Keratinocyte (primary cell): ENCODE measurements around the gene ZGRF1. TPM values are rescaled to one million over a fixed set of nuclear protein-coding genes. Genes with fewer than 3 reads are reported as not detected.

Experiments used
- DNase-seq: peaks from one replicate; pipeline ENCODE4 v3.0.0-alpha.2; 2011; ENCODE audit warnings: low read depth, missing footprints, low spot score
- FAIRE-seq: peaks from 2 replicates; lab custom pipeline; 2011; peaks lifted over from hg19 to GRCh38; lab: Jason Lieb, UNC
- H2AFZ ChIP-seq: 2 replicates; pipeline ENCODE4 v1.6.0; 2012; ENCODE audit warnings: low read length, control low read depth, inconsistent platforms; ENCODE audit not compliant: control insufficient read depth
- H3K27ac ChIP-seq: 2 replicates; pipeline ENCODE4 v1.5.1; 2011; ENCODE audit warnings: low read length; ENCODE audit not compliant: control insufficient read depth, insufficient read depth
- H3K27me3 ChIP-seq: 3 replicates; pipeline ENCODE4 v1.6.0; 2011; ENCODE audit warnings: low read length; ENCODE audit not compliant: control insufficient read depth, insufficient read depth; ENCODE audit errors: extremely low read depth
- H3K36me3 ChIP-seq, 2 experiments: 2 replicates in 1 of 2; 3 replicates in 1 of 2; pipeline ENCODE4 v1.5.1; 2011; ENCODE audit warnings: low read length in 2 of 2, mild to moderate bottlenecking in 1 of 2; ENCODE audit not compliant: control insufficient read depth in 2 of 2, insufficient read depth in 2 of 2; ENCODE audit errors: extremely low read depth in 1 of 2
- H3K4me1 ChIP-seq: 3 replicates; pipeline ENCODE4 v1.5.1; 2011; ENCODE audit warnings: low read length; ENCODE audit not compliant: control insufficient read depth, insufficient read depth; ENCODE audit errors: extremely low read depth
- H3K4me2 ChIP-seq: 3 replicates; pipeline ENCODE4 v1.6.0; 2011; ENCODE audit warnings: low read depth, low read length; ENCODE audit not compliant: control insufficient read depth, insufficient read depth; ENCODE audit errors: extremely low read depth
- H3K4me3 ChIP-seq, 3 experiments: fragments of 200-600 bp in 1 of 3; sonication (generic) in 1 of 3; 2 replicates in 2 of 3; 3 replicates in 1 of 3; pipeline ENCODE4 v1.5.1; 2011 to 2016; ENCODE audit warnings: low read length in 3 of 3, mild to moderate bottlenecking in 3 of 3, control low read depth in 2 of 3, inconsistent platforms in 1 of 3, low read depth in 1 of 3, mixed read lengths in 1 of 3, mixed run types in 1 of 3, moderate library complexity in 1 of 3; ENCODE audit not compliant: control insufficient read depth in 2 of 3, insufficient read depth in 2 of 3; ENCODE audit errors: extremely low read depth in 1 of 3
- H3K79me2 ChIP-seq: 2 replicates; pipeline ENCODE4 v1.6.0; 2012; ENCODE audit warnings: low read length; ENCODE audit not compliant: control insufficient read depth, insufficient read depth
- H3K9ac ChIP-seq: 3 replicates; pipeline ENCODE4 v1.6.0; 2011; ENCODE audit warnings: low read length; ENCODE audit not compliant: control insufficient read depth, insufficient read depth; ENCODE audit errors: extremely low read depth
- H3K9me1 ChIP-seq: 3 replicates; pipeline ENCODE4 v1.6.0; 2011; ENCODE audit warnings: low read length; ENCODE audit not compliant: control insufficient read depth, insufficient read depth; ENCODE audit errors: extremely low read depth
- H3K9me3 ChIP-seq: 2 replicates; pipeline ENCODE4 v1.5.1; 2012; ENCODE audit warnings: low read depth, low read length; ENCODE audit not compliant: control insufficient read depth
- H4K20me1 ChIP-seq: 3 replicates; pipeline ENCODE4 v1.6.0; 2011; ENCODE audit warnings: low read length; ENCODE audit not compliant: control insufficient read depth, insufficient read depth; ENCODE audit errors: extremely low read depth
- CTCF ChIP-seq, 3 experiments: IDR thresholded peaks in 1 of 3; conservative IDR thresholded peaks in 1 of 3; optimal IDR thresholded peaks in 1 of 3; 2 replicates in 2 of 3; 3 replicates in 1 of 3; pipeline versions ENCODE3 to v1.5.1; 2011; ENCODE audit warnings: low read length in 3 of 3, mild to moderate bottlenecking in 3 of 3, moderate library complexity in 2 of 3, control low read depth in 1 of 3, inconsistent platforms in 1 of 3; ENCODE audit not compliant: insufficient read depth in 2 of 3; ENCODE audit errors: extremely low read depth in 1 of 3
- EZH2 ChIP-seq: IDR thresholded peaks from one replicate; pipeline ENCODE4 v1.6.1; 2012; ENCODE audit warnings: inconsistent platforms, mild to moderate bottlenecking, low read length, moderate library complexity
- dilution Hi-C: fragments of 300-500 bp; cut with MboI; formaldehyde crosslinking; loops from one replicate; pipeline ENCODE4 v1.7.0; 2020; ENCODE audit warnings: low sequenced_read_pairs; ENCODE audit not compliant: extremely low pct_ligation_motif_present
- polyA plus RNA-seq, 5 experiments: library from polyadenylated mRNA; depleted of rRNA in 3 of 5; stranded (reverse) in 3 of 5; stranded (forward) in 1 of 5; unstranded in 1 of 5; fragments of >200 nt; gene quantifications; 1 replicate in 1 of 5; 2 replicates in 3 of 5; 3 replicates in 1 of 5; pipeline versions ENCODE4 v1.2.1 to v1.2.3, GENCODE V29; 2011 to 2012; ENCODE audit warnings: missing spikeins in 2 of 5, low read depth in 1 of 5, low replicate concordance in 1 of 5

ZGRF1 gene
- polyA plus RNA-seq, 1 donor (not counting 4 experiments of a cell fraction or from before 2014, with no cell fraction given) = 3.6 TPM

- no peak overlapping the region for H3K27ac ChIP-seq
- no peaks in the 10 kb centered on the region for H3K36me3 ChIP-seq
- TF ChIP-seq CTCF (optimal IDR thresholded peaks at IDR 0.05 in 1 of 3, IDR thresholded peaks at IDR 0.05 in 1 of 3, conservative IDR thresholded peaks at IDR 0.05 in 1 of 3; ENCODE audit: extremely low read depth in 1 of 3, insufficient read depth in 2 of 3, low read length in 3 of 3) (no peak), EZH2 (no peak)
- H3K27me3 ChIP-seq = no peaks in the 10 kb centered on the region
- no peak for FAIRE-seq
- no peak for DNase-seq
- H3K9ac ChIP-seq = no peak overlapping the region
- no peak overlapping the region for H3K4me3 ChIP-seq
- H3K4me1 ChIP-seq = peaks cover 3% of the 10 kb centered on the region
- dilution Hi-C loops = no loop called here
- no peaks in the 10 kb centered on the region for H3K79me2 ChIP-seq
- no peaks in the 10 kb centered on the region for H3K9me3 ChIP-seq
- H2AFZ ChIP-seq = no peak overlapping the region
- H4K20me1 ChIP-seq = no peaks in the 10 kb centered on the region
- no peak overlapping the region for H3K4me2 ChIP-seq
- H3K9me1 ChIP-seq = no peaks in the 10 kb centered on the region
Observed at GRCh38 chr4:112592717-112593116, 44.0 kb downstream of the ZGRF1 start.

DNA sequence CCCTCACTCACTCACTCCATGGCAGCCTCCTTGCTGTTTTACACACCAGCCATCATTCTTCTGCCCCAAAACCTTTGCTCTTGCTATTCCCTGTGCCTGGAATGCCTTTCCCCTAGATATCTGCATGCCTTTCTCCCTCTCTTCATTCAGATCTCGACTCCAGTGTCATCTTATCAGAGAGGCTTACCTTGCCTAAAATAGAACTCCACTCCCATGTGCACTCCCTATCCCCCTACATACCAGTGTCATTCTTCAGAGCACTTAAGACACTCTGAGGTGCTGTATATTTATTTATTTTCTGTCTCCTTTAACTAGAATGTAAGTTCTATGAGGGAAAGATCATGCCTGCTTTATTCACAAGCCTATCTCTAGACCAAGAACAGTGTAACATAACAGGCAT, 45.1 kb downstream of the ZGRF1 start:
- no peak overlapping the region for H3K4me2 ChIP-seq
- no peak overlapping the region for H3K27ac ChIP-seq
- FAIRE-seq (no peak), DNase-seq (no peak)
- no peak overlapping the region for H2AFZ ChIP-seq
- no peaks in the 10 kb centered on the region for H3K9me1 ChIP-seq
- no peaks in the 10 kb centered on the region for H3K36me3 ChIP-seq
- no peaks in the 10 kb centered on the region for H4K20me1 ChIP-seq
- dilution Hi-C loops = no loop called here
- H3K79me2 ChIP-seq = no peaks in the 10 kb centered on the region
- H3K4me1 ChIP-seq = peaks cover 3% of the 10 kb centered on the region
- no peaks in the 10 kb centered on the region for H3K9me3 ChIP-seq
- no peak overlapping the region for H3K4me3 ChIP-seq
- TF ChIP-seq EZH2 (no peak), CTCF (optimal IDR thresholded peaks at IDR 0.05 in 1 of 3, IDR thresholded peaks at IDR 0.05 in 1 of 3, conservative IDR thresholded peaks at IDR 0.05 in 1 of 3; ENCODE audit: extremely low read depth in 1 of 3, insufficient read depth in 2 of 3, low read length in 3 of 3) (no peak)
- H3K27me3 ChIP-seq = no peaks in the 10 kb centered on the region
- H3K9ac ChIP-seq = no peak overlapping the region
